Thyroid gland (tissue), 4 donors: ENCODE data around the gene CFL1.

ENCODE experiments used
- POLR2A ChIP-seq, 2 donors: fragments of 450-650 bp; IDR thresholded peaks; one replicate each; pipeline ENCODE4 v1.6.1; 2017; ENCODE audit warnings: antibody characterized with exemption in 2 of 2, mild to moderate bottlenecking in 2 of 2, moderate library complexity in 1 of 2
- TF ChIP-seq, protein P1 (sequence below), 6 experiments: fragments of 200-600 bp in 3 of 6; fragments of 450-650 bp in 3 of 6; sonication (generic) in 3 of 6; IDR thresholded peaks; one replicate each; pipeline ENCODE4 v1.5.1; 2016 to 2019; ENCODE audit warnings: antibody characterized with exemption in 6 of 6, mild to moderate bottlenecking in 2 of 6, inconsistent platforms in 1 of 6, moderate library complexity in 1 of 6

DNA sequence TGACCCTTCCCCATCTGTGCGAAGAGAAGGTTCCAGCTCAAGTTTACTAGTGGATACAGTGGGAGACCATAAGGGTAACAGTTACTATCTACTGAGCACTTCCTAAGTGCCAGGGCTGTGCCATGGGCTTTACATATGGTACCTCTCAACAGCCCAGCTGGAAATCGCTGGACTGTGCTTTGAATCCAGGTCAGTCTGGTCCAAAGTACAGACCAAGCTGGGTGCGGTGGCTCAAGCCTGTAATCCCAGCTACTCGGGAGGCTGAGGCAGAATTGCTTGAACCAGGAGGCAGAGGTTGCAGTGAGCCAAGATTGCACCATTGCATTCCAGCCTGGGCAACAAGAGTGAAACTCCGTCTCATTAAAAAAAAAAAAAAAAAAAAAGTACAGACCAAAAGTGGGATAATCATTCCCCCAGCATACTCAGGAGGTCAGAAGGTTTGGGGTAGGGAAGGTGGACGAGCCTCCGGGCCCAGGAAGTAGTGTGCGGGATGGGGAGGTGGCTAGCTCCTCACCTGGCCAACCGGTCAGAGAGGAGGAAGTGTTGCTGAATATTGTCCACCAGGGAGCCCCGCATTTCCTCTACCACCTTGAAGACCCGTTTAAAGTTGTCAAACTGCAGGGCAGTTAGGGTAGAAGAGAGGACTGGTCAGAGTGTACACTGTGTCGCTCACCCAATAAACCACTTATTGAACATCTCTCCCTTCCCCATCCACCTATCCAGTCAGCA, 28.0 kb upstream of the CFL1 start:
- TF ChIP-seq, protein P1, sequence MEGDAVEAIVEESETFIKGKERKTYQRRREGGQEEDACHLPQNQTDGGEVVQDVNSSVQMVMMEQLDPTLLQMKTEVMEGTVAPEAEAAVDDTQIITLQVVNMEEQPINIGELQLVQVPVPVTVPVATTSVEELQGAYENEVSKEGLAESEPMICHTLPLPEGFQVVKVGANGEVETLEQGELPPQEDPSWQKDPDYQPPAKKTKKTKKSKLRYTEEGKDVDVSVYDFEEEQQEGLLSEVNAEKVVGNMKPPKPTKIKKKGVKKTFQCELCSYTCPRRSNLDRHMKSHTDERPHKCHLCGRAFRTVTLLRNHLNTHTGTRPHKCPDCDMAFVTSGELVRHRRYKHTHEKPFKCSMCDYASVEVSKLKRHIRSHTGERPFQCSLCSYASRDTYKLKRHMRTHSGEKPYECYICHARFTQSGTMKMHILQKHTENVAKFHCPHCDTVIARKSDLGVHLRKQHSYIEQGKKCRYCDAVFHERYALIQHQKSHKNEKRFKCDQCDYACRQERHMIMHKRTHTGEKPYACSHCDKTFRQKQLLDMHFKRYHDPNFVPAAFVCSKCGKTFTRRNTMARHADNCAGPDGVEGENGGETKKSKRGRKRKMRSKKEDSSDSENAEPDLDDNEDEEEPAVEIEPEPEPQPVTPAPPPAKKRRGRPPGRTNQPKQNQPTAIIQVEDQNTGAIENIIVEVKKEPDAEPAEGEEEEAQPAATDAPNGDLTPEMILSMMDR (IDR thresholded peaks at IDR 0.05): no peak
- TF ChIP-seq POLR2A (IDR thresholded peaks at IDR 0.05): no peak
